ENCODE measurements around the gene ZSCAN30.
"Not testable (repeated sequence)": the region's sequence is repeated elsewhere in the genome, so short reads cannot be mapped to it uniquely, and the experiment has no call there.

ZSCAN30 gene

DNA sequence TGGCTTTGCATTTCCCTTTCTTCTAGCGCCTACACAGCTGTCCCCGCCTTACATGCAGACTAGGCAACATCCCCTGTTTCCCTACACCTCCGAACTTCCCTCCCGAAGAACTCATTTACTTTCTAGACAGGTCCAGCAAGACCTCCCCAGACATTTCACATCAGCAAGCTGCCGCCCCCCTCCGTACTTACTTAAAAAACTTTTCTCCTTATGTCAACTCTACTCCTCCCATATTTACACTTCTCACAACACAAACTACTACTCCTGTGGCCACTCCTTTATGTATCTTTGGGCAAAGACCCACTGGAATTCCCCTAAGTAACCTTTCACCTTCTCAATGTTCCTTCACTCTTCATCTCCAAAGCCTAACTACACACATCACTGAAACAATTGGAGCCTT is 69.6 kb downstream of the ZSCAN30 start:
- TF ChIP-seq, protein P1, sequence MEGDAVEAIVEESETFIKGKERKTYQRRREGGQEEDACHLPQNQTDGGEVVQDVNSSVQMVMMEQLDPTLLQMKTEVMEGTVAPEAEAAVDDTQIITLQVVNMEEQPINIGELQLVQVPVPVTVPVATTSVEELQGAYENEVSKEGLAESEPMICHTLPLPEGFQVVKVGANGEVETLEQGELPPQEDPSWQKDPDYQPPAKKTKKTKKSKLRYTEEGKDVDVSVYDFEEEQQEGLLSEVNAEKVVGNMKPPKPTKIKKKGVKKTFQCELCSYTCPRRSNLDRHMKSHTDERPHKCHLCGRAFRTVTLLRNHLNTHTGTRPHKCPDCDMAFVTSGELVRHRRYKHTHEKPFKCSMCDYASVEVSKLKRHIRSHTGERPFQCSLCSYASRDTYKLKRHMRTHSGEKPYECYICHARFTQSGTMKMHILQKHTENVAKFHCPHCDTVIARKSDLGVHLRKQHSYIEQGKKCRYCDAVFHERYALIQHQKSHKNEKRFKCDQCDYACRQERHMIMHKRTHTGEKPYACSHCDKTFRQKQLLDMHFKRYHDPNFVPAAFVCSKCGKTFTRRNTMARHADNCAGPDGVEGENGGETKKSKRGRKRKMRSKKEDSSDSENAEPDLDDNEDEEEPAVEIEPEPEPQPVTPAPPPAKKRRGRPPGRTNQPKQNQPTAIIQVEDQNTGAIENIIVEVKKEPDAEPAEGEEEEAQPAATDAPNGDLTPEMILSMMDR (IDR thresholded peaks at IDR 0.05; ENCODE audit: control insufficient read depth, extremely low read depth, insufficient read depth) = no peak

DNA sequence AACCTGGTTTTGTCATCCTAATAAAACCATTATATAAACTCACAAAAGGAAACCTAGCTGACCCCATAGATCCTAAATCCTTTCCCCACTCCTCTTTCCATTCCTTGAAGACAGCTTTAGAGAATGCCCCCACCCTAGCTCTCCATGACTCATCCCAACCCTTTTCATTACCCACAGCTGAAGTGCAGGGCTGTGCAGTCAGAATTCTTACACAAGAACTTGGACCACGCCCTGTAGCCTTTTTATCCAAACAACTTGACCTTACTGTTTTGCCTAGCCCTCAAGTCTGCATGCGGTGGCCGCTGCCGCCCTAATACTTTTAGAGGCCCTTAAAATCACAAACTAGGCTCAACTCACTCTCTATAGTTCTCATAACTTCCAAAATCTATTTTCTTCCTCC is 70.7 kb downstream of the ZSCAN30 start:
- H3K4me3 ChIP-seq (ENCODE audit: low read depth, low read length); DNase-seq (ENCODE audit: low read depth): not testable (repeated sequence)

More for the DNA sequence above, 69.6 kb downstream of the ZSCAN30 start:
- DNase-seq (ENCODE audit: low read depth) = no peak
- no peak overlapping the region for H3K4me3 ChIP-seq (ENCODE audit: low read depth, low read length)

DNA sequence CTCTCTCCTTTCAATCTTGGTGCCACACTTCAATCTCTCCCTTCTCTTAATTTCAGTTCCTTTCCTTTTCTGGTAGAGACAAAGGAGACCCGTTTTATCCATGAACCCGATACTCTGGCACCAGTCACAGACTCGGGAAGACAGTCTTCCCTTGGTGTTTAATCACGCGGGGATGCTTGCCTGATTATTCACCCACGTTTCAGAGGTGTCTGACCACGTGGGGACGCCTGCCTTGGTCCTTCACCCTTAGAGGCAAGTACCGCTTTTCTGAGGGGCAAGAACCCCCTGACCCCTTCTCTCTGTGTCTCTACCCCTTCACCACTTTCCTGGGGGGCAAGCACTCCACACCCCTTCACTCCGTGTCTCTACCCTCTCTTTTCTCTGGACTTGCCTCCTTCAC is 73.4 kb downstream of the ZSCAN30 start:
- not testable (repeated sequence) for H3K4me3 ChIP-seq (ENCODE audit: low read depth, low read length); DNase-seq (ENCODE audit: low read depth)

DNA sequence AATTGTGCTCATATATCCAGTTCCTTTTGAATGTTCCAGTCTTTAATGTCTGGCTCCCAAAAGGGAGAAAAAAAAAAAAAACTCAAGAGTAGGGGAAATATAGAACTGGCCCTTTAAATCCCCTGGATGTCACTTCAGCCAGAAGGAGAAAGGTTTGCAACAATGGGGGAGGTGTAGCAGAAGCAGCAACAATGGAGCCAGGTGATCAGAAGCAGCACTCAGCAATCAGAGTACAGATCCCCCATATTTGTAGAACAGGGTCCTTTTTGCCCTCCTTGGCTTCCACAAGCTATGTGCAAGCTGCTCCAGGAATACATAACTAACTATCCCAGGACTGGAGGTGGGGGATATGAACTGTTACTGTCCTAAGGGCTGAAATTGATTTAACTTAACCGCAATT is 75.0 kb downstream of the ZSCAN30 start:
- no peak for DNase-seq (ENCODE audit: low read depth)
- TF ChIP-seq, protein P1 (IDR thresholded peaks at IDR 0.05; ENCODE audit: control insufficient read depth, extremely low read depth, insufficient read depth) = no peak

DNA sequence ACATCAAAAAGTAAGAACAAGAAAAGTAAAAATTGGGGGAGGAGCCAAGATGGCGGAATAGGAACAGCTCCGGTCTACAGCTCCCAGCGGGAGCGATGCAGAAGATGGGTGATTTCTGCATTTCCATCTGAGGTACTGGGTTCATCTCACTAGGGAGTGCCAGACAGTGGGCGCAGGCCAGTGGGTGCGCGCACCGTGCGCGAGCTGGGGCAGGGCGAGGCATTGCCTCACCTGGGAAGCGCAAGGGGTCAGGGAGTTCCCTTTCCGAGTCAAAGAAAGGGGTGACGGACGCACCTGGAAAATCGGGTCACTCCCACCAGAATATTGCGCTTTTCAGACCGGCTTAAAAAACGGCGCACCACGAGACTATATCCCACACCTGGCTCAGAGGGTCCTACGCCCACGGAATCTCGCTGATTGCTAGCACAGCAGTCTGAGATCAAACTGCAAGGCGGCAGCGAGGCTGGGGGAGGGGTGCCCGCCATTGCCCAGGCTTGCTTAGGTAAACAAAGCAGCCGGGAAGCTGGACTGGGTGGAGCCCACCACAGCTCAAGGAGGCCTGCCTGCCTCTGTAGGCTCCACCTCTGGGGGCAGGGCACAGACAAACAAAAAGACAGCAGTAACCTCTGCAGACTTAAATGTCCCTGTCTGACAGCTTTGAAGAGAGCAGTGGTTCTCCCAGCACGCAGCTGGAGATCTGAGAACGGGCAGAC is 84.1 kb downstream of the ZSCAN30 start:
- not testable (repeated sequence) for H3K4me3 ChIP-seq (ENCODE audit: low read depth, low read length); DNase-seq (ENCODE audit: low read depth)

More for the DNA sequence above, 75.0 kb downstream of the ZSCAN30 start:
- no peak overlapping the region for H3K4me3 ChIP-seq (ENCODE audit: low read depth, low read length)

DNA sequence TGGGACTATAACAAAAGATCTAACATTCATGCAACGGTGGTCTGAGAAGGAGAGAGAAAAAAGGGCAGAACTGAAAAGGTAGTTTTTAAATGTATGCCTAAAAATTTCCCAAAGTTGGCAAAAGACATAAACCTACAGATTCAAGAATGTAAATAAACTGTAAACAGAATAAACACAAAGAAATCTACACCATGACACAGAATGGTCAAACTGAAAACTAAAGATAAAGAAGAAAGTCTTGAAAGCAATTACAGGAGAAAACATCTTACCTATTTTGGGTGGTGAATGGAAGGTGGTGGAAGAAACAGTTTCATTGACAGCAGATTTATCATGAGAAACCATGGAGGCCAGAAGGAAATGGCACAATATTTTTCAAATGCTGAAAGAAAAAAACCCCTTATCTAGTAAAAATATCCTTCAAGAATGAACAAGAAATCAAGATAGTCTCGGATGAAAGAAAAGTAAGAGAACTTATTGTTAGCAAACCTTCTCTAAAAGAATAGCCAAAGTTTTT is 84.8 kb downstream of the ZSCAN30 start:
- no peak overlapping the region for H3K4me3 ChIP-seq (ENCODE audit: low read depth, low read length)
- TF ChIP-seq, protein P1 (IDR thresholded peaks at IDR 0.05; ENCODE audit: control insufficient read depth, extremely low read depth, insufficient read depth) = no peak
- DNase-seq (ENCODE audit: low read depth) = no peak

DNA sequence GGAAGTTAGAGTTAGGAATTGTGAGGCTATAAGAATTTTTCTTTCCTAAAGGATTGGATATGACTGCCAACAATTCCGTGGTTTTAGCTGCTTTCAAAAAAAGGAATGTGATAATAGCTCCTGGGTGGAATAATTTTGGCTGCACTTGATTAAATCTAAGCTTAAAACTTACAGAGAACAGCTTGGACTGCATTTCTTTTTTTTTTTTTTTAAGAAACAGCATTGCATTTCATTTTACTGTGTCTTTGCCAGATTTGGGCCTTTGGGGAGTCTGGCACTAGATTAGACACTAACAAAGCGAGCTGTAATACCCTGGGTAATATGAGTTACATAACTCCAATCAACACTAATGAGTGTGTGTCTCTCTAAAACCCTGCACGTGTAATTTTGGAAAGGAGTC is 87.0 kb downstream of the ZSCAN30 start:
- H3K4me3 ChIP-seq (ENCODE audit: low read depth, low read length) = no peak overlapping the region
- TF ChIP-seq, protein P1 (IDR thresholded peaks at IDR 0.05; ENCODE audit: control insufficient read depth, extremely low read depth, insufficient read depth) = no peak
- DNase-seq (ENCODE audit: low read depth) = no peak

DNA sequence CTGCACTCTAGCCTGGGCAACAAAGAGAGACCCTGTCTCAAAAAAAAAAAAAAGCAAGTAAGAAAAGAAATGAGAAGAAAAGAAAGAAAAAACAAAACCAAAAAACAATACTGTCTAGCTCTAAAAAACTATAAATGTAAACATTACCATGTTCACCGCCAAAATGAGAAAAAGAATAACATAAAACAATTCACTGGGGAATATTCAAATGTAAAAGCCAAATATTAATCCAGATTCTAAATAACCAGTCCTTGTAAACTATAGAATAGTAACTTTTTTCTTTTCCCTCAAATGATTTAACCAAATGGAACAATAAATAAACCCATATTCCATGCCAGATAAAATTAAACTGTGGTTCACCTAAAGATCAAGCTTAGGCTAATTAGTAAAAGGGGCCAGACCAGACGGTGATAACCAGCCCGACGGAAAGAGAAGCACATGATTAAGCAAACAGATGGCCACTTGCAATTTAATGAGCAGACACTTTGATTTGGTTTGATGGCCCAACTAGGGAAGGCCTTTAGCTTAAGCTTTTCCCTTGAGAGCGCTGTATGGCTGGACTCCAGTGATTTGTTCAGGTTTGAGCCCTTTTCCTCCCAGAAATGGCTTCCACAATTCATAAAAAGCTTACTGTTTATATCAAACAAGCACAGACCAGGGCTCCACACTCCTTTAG is 88.6 kb downstream of the ZSCAN30 start:
- no peak overlapping the region for H3K4me3 ChIP-seq (ENCODE audit: low read depth, low read length)
- TF ChIP-seq, protein P1 (IDR thresholded peaks at IDR 0.05; ENCODE audit: control insufficient read depth, extremely low read depth, insufficient read depth) = no peak

More for the DNA sequence above, 88.6 kb downstream of the ZSCAN30 start:
- DNase-seq (ENCODE audit: low read depth) = no peak
